ENCODE data around the gene IL1R1.

Gene IL1R1

DNA sequence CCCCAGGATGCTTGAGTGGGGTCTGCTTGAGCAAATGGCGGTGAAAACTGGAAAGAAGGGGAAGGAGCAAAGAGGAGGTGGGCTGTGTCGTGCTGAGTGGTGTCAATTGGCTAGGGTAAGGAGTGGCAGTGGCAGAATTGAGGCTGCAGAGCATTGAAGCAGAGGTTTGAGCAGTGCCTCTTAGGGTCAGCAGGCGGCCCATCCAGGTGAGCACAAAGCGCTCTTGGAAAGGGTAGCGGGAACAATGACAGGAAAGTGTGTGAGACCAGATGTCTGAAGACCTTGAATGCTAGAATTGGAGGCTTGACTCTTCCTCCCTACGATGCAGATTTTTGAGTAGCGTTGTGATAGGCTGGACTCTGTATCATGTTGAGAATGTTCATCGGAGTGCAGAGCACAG lies 39.3 kb upstream of the IL1R1 start:
- TF ChIP-seq CEBPB (IDR thresholded peaks at IDR 0.05) (no peak), ZBTB7A (IDR thresholded peaks at IDR 0.05; ENCODE audit: low read depth) (no peak), NFIC (IDR thresholded peaks at IDR 0.05) (no peak), CREB1 (IDR thresholded peaks at IDR 0.05; ENCODE audit: low read depth) (no peak), TCF12 (IDR thresholded peaks at IDR 0.05; ENCODE audit: low read depth) (no peak), FOXM1 (IDR thresholded peaks at IDR 0.05; ENCODE audit: borderline replicate concordance, low read depth) (no peak), TEAD4 (IDR thresholded peaks at IDR 0.05) (no peak), EGR1 (IDR thresholded peaks at IDR 0.05) (no peak), RAD21 (IDR thresholded peaks at IDR 0.05; ENCODE audit: low read depth) (no peak), EP300 (IDR thresholded peaks at IDR 0.05; ENCODE audit: borderline replicate concordance) (no peak)
- TF ChIP-seq, protein P1, sequence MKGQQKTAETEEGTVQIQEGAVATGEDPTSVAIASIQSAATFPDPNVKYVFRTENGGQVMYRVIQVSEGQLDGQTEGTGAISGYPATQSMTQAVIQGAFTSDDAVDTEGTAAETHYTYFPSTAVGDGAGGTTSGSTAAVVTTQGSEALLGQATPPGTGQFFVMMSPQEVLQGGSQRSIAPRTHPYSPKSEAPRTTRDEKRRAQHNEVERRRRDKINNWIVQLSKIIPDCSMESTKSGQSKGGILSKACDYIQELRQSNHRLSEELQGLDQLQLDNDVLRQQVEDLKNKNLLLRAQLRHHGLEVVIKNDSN (IDR thresholded peaks at IDR 0.05): no peak
- TF ChIP-seq, protein P2, sequence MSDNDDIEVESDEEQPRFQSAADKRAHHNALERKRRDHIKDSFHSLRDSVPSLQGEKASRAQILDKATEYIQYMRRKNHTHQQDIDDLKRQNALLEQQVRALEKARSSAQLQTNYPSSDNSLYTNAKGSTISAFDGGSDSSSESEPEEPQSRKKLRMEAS (IDR thresholded peaks at IDR 0.05): no peak

DNA sequence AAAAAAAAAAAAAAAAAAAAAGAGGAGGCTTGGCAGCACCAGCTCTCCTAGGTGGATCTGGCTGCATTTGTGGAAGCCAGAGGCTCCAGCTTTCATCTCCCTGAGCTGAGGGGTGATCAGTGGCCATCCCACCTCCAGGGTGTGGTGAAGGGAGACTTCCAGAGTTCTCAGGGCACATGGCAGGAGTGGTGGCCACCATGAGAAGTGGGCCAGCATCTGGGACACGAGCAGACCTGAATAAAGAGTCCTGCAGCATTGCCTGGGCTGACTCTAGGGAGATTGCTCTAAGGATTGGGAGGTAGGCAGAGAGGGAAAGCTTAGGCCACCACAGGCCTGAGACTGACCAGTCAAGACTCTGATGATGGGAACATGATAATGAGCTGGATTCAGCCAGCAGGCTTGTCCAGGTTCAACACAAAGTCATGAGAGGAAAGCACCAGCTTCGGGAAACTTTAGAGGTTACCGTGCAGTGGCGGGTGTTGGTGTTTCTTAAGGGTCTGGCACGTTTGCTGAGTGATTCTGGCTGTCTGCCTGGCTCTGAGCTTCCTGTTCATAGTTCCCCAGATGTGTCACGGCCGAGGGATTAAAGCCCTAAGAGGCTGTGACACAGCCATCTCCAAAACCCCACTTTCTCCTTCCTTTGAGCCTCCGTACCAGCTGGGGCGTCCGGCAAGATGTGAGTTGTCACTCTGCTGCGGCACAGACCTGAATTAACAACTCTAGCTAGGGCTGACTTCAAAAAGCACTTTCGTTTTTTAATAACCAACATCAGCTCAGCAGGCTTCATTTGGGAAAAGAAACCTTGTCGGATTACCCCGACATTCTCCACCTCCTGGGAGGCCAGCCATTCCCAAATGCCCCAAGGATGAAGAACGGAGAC lies 38.3 kb upstream of the IL1R1 start:
- TF ChIP-seq TEAD4 (IDR thresholded peaks at IDR 0.05): no peak
- TF ChIP-seq, protein P1 (IDR thresholded peaks at IDR 0.05): no peak
- no peak for TF ChIP-seq ZBTB7A (IDR thresholded peaks at IDR 0.05; ENCODE audit: low read depth)
- TF ChIP-seq RAD21 (IDR thresholded peaks at IDR 0.05; ENCODE audit: low read depth): no peak
- TF ChIP-seq, protein P3, sequence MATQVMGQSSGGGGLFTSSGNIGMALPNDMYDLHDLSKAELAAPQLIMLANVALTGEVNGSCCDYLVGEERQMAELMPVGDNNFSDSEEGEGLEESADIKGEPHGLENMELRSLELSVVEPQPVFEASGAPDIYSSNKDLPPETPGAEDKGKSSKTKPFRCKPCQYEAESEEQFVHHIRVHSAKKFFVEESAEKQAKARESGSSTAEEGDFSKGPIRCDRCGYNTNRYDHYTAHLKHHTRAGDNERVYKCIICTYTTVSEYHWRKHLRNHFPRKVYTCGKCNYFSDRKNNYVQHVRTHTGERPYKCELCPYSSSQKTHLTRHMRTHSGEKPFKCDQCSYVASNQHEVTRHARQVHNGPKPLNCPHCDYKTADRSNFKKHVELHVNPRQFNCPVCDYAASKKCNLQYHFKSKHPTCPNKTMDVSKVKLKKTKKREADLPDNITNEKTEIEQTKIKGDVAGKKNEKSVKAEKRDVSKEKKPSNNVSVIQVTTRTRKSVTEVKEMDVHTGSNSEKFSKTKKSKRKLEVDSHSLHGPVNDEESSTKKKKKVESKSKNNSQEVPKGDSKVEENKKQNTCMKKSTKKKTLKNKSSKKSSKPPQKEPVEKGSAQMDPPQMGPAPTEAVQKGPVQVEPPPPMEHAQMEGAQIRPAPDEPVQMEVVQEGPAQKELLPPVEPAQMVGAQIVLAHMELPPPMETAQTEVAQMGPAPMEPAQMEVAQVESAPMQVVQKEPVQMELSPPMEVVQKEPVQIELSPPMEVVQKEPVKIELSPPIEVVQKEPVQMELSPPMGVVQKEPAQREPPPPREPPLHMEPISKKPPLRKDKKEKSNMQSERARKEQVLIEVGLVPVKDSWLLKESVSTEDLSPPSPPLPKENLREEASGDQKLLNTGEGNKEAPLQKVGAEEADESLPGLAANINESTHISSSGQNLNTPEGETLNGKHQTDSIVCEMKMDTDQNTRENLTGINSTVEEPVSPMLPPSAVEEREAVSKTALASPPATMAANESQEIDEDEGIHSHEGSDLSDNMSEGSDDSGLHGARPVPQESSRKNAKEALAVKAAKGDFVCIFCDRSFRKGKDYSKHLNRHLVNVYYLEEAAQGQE (IDR thresholded peaks at IDR 0.05; ENCODE audit: low read depth): no peak
- no peak for TF ChIP-seq CREB1 (IDR thresholded peaks at IDR 0.05; ENCODE audit: low read depth)
- no peak for TF ChIP-seq NFIC (IDR thresholded peaks at IDR 0.05)
- no peak for TF ChIP-seq FOXM1 (IDR thresholded peaks at IDR 0.05; ENCODE audit: borderline replicate concordance, low read depth)
- TF ChIP-seq TCF12 (IDR thresholded peaks at IDR 0.05; ENCODE audit: low read depth): no peak
- no peak for TF ChIP-seq TAF1 (IDR thresholded peaks at IDR 0.05; ENCODE audit: low read depth)
- no peak for TF ChIP-seq YY1 (IDR thresholded peaks at IDR 0.05; ENCODE audit: low read depth)
- no peak for TF ChIP-seq EP300 (IDR thresholded peaks at IDR 0.05; ENCODE audit: borderline replicate concordance)
- TF ChIP-seq, protein P2 (IDR thresholded peaks at IDR 0.05): no peak
- TF ChIP-seq EGR1 (IDR thresholded peaks at IDR 0.05): no peak

- no peak for TF ChIP-seq EP300 (IDR thresholded peaks at IDR 0.05; ENCODE audit: borderline replicate concordance)
- no peak for TF ChIP-seq FOXM1 (IDR thresholded peaks at IDR 0.05; ENCODE audit: borderline replicate concordance, low read depth)
- no peak for TF ChIP-seq TCF12 (IDR thresholded peaks at IDR 0.05; ENCODE audit: low read depth)
These were observed 36.4 kb upstream of the IL1R1 start for GRCh38 chr2:102106133-102106556.

GRCh38 chr2:102107741-102108070 lies 34.8 kb upstream of the IL1R1 start:
- TF ChIP-seq, protein P1 (IDR thresholded peaks at IDR 0.05): no peak
- TF ChIP-seq NFIC (IDR thresholded peaks at IDR 0.05) (no peak), EGR1 (IDR thresholded peaks at IDR 0.05) (no peak), ZBTB7A (IDR thresholded peaks at IDR 0.05; ENCODE audit: low read depth) (no peak), CEBPB (IDR thresholded peaks at IDR 0.05) (no peak), YY1 (IDR thresholded peaks at IDR 0.05; ENCODE audit: low read depth) (no peak), RAD21 (IDR thresholded peaks at IDR 0.05; ENCODE audit: low read depth) (no peak), TEAD4 (IDR thresholded peaks at IDR 0.05) (no peak), TCF12 (IDR thresholded peaks at IDR 0.05; ENCODE audit: low read depth) (no peak), TAF1 (IDR thresholded peaks at IDR 0.05; ENCODE audit: low read depth) (no peak), FOXM1 (IDR thresholded peaks at IDR 0.05; ENCODE audit: borderline replicate concordance, low read depth) (no peak), CREB1 (IDR thresholded peaks at IDR 0.05; ENCODE audit: low read depth) (no peak), EP300 (IDR thresholded peaks at IDR 0.05; ENCODE audit: borderline replicate concordance) (no peak)
- TF ChIP-seq, protein P2 (IDR thresholded peaks at IDR 0.05): no peak
- TF ChIP-seq, protein P3 (IDR thresholded peaks at IDR 0.05; ENCODE audit: low read depth): no peak

DNA sequence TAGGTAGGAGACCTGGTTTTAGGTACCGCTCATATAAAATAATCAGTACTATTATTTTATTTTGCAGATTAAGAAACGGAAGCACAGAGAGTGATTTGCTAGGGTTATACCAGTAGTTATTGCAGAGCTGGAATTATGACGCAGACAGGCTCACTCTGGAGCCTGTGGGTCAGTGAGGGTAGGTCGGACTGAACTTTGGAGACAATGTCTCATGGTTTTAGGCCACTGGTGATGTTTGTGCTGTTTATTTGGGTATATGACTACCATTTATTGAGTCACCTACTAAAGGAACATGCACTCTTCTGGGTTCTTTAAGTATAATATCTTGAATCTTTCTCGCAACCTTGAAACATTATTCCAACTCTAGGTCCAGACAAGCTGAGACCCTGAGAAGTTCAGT lies 33.5 kb upstream of the IL1R1 start:
- TF ChIP-seq CEBPB (IDR thresholded peaks at IDR 0.05): no peak
- TF ChIP-seq, protein P3 (IDR thresholded peaks at IDR 0.05; ENCODE audit: low read depth): no peak
- TF ChIP-seq NFIC (IDR thresholded peaks at IDR 0.05): no peak
- TF ChIP-seq EP300 (IDR thresholded peaks at IDR 0.05; ENCODE audit: borderline replicate concordance): no peak
- no peak for TF ChIP-seq TAF1 (IDR thresholded peaks at IDR 0.05; ENCODE audit: low read depth)
- no peak for TF ChIP-seq YY1 (IDR thresholded peaks at IDR 0.05; ENCODE audit: low read depth)
- TF ChIP-seq ZBTB7A (IDR thresholded peaks at IDR 0.05; ENCODE audit: low read depth): no peak
- no peak for TF ChIP-seq TCF12 (IDR thresholded peaks at IDR 0.05; ENCODE audit: low read depth)
- TF ChIP-seq CREB1 (IDR thresholded peaks at IDR 0.05; ENCODE audit: low read depth): no peak
- no peak for TF ChIP-seq FOXM1 (IDR thresholded peaks at IDR 0.05; ENCODE audit: borderline replicate concordance, low read depth)
- no peak for TF ChIP-seq TEAD4 (IDR thresholded peaks at IDR 0.05)
- TF ChIP-seq RAD21 (IDR thresholded peaks at IDR 0.05; ENCODE audit: low read depth): no peak
- TF ChIP-seq, protein P1 (IDR thresholded peaks at IDR 0.05): no peak

All from Ishikawa (cell line).